GM13977 (cell line): ENCODE measurements around the gene SCAF8.

Experiments used
- DNase-seq: peaks from one replicate; pipeline ENCODE4 v3.0.0; 2012; ENCODE audit warnings: low spot score
- in situ Hi-C: fragments of 300-500 bp; cut with MboI; formaldehyde crosslinking; loops from one replicate; pipeline ENCODE4 v1.12.0; 2022; ENCODE audit warnings: low sequenced_read_pairs, low pct_unique_long_range_greater_than_20kb, mixed read lengths, inconsistent platforms; ENCODE audit not compliant: unreplicated experiment
- TF ChIP-seq, protein P1 (sequence below): IDR thresholded peaks from 2 replicates; pipeline ENCODE4 v1.5.1; 2012; ENCODE audit warnings: mild to moderate bottlenecking, control low read depth; ENCODE audit not compliant: insufficient read depth; ENCODE audit errors: extremely low read depth, missing control alignments

The SCAF8 gene

DNA sequence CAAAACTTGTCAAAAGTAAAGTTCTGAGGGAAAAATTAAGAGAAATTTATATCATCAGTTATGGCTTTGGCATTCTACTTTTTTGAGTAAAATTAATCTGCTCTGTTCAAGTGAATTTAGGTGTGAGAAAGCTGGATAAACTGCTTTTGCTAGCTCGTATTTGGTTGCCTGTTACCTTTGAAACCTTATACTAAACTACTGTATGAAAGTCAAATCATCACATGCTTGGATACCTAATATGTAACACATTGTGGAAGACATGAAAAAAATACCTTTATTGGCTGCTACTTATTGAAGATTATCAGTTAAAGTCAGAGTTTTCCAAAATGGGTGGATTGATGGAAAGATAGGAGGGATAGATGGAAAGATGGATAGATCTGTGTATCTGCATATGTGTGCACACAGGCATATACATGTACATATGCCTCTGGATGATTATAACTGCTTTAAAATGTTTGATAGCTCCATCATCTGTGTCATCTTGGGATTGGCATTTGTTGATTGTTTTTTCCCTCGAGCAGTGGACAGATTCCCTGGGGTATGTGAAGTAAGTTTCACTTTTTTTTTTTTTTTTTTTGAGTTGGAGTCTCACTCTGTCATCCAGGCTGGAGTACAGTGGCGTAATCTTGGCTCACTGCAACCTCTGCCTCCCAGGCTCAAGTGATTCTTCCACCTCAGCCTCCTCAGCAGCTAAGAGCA is 24.3 kb downstream of the SCAF8 start:
- TF ChIP-seq, protein P1, sequence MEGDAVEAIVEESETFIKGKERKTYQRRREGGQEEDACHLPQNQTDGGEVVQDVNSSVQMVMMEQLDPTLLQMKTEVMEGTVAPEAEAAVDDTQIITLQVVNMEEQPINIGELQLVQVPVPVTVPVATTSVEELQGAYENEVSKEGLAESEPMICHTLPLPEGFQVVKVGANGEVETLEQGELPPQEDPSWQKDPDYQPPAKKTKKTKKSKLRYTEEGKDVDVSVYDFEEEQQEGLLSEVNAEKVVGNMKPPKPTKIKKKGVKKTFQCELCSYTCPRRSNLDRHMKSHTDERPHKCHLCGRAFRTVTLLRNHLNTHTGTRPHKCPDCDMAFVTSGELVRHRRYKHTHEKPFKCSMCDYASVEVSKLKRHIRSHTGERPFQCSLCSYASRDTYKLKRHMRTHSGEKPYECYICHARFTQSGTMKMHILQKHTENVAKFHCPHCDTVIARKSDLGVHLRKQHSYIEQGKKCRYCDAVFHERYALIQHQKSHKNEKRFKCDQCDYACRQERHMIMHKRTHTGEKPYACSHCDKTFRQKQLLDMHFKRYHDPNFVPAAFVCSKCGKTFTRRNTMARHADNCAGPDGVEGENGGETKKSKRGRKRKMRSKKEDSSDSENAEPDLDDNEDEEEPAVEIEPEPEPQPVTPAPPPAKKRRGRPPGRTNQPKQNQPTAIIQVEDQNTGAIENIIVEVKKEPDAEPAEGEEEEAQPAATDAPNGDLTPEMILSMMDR = no peak
- no peak for DNase-seq
- in situ Hi-C loops = no loop called here

DNA sequence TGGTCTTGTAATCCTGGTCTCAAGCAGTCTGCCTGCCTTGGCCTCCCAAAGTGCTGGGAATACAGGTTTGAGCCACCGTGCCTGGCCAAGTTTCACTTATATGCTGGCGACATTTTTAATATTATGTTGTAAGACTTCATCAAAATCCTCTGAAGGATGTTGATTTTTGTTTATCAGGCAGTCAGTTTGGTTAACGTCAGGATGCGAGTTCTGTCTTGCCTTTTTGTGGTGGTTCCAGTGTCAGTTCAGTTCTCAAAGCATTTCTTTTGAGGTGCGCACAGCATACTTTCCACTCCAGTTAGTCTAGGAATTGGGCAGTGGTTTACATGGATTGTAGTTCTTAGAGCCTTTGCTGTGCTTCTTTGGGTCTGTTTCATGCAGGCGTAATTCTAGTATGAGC is 24.9 kb downstream of the SCAF8 start:
- DNase-seq = no peak
- in situ Hi-C loops = no loop called here
- TF ChIP-seq, protein P1 = no peak

DNA sequence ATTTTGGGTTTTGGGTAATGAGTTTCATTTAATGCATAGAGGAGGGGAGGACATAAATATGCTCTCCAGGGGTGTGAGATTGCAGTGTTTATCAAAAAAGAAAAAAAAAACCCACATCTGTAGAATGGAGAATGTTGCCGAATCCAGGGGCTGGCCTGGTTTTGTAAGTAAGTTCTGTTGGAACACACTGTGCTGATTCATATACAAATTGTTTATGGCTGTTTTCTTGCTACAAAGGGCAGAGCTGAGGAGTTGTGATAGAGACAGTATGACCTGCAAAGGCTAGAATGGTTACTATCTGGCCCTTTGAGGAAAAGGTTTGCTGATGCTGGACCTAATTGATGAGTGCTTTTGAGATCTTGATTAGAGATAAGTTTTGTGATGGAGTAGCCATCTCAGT is 30.4 kb downstream of the SCAF8 start:
- DNase-seq = no peak
- TF ChIP-seq, protein P1 = no peak
- in situ Hi-C loops = no loop called here

DNA sequence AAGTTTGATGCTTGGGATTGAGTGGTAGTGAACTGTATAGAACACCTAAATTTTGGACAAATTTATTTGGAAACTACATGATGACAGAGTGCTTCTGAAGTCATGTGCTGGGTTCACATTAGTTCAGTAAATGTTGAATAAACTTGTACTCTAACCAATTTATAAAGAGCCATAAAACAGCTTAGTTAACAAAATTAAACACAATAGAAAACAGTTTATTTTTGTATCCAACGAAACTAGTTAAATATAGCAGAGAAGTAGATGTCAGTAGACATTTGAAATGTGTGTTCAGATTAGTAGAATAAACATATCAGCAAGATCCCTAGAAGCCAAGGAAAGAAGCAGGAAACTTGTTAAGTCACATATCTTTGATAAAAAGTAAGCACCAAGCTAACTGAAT is 32.1 kb downstream of the SCAF8 start:
- TF ChIP-seq, protein P1 = no peak
- in situ Hi-C loops = no loop called here
- no peak for DNase-seq

DNA sequence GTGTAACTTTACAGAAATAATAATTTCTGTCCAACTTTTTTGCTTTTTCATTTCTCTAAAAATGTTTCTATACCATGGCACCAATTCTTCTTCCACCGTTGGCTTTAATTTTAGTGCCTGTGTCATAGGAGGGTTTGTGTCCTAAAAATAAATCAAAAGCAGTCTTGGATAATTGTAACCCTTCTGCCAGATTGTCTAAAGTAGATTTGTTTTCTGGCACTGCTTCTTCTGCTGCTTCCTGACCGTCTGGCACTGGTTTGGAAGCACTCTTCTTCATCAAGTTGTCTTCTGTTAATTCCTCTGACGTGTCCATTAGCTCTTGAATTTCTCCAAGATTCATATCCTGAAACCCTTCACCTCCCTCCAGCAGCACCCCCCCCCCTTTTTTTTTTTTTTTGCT is 33.1 kb downstream of the SCAF8 start:
- TF ChIP-seq, protein P1 = no peak
- DNase-seq = no peak

DNA sequence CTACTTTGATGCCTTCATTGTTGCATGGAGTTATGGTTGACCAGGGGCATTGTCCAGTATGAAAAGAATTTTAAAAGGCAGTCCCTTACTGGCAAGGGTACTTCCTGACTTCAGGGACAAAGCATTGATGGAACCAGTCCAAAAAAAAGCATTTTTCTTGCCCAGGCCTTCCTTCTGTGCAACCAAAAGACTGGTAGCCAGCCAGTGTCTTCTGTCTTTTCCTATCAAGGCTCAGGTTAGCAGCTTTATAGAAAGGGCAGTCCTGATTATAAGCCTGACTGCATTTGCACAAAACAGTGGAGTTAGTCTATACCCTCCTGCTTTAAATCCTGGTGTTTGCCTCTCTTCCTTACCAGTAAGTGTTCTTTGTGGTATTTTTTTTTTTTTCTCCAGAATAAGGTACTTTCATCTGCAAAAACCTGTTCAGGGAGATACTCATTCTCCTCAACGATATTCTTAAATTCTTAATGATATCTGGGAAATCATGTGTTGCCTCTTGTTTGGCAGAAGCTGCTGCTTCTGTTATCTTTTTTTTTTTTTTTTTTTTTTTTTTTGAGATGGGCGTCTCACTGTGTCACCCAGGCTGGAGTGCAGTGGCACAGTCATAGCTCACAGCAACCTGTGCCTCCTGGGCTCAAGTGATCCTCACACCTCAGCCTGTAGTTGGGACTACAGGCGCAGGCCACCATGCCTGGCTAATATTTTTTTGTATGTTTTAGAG is 33.9 kb downstream of the SCAF8 start:
- in situ Hi-C loops = no loop called here
- TF ChIP-seq, protein P1 = no peak
- no peak for DNase-seq

More for the DNA sequence above, 33.1 kb downstream of the SCAF8 start:
- in situ Hi-C loops = no loop called here
